Astrocyte (in vitro differentiated cells and primary cell): ENCODE data around the gene NDUFA5. TPM values are rescaled to one million over a fixed set of nuclear protein-coding genes. Genes with fewer than 3 reads are reported as not detected.

ENCODE experiments used
- DNase-seq: peaks from one replicate; pipeline ENCODE4 v3.0.0-alpha.2; 2010; ENCODE audit warnings: low read depth
- FAIRE-seq: peaks from 2 replicates; lab custom pipeline; 2011; peaks lifted over from hg19 to GRCh38; lab: Jason Lieb, UNC
- H2AFZ ChIP-seq: 2 replicates; pipeline ENCODE4 v1.6.0; 2012; ENCODE audit warnings: low read depth, low read length, inconsistent platforms
- H3K27ac ChIP-seq: 2 replicates; pipeline ENCODE4 v1.5.1; 2011; ENCODE audit warnings: low read depth, low read length, inconsistent platforms
- H3K27me3 ChIP-seq: 2 replicates; pipeline ENCODE4 v1.6.0; 2011; ENCODE audit warnings: low read length, inconsistent platforms; ENCODE audit not compliant: insufficient read depth
- H3K36me3 ChIP-seq: 2 replicates; pipeline ENCODE4 v1.5.1; 2011; ENCODE audit warnings: low read length, inconsistent platforms; ENCODE audit not compliant: insufficient read depth
- H3K4me1 ChIP-seq: 2 replicates; pipeline ENCODE4 v1.5.1; 2011; ENCODE audit warnings: low read length, inconsistent platforms; ENCODE audit not compliant: insufficient read depth
- H3K4me2 ChIP-seq: 2 replicates; pipeline ENCODE4 v1.6.0; 2012; ENCODE audit warnings: low read length, inconsistent platforms
- H3K4me3 ChIP-seq: 2 replicates; pipeline ENCODE4 v1.5.1; 2011; ENCODE audit warnings: low read depth, mild to moderate bottlenecking, low read length, inconsistent platforms; ENCODE audit not compliant: insufficient read depth
- H3K79me2 ChIP-seq: 2 replicates; pipeline ENCODE4 v1.6.0; 2012; ENCODE audit warnings: mild to moderate bottlenecking, low read length, inconsistent platforms; ENCODE audit not compliant: insufficient read depth
- H3K9ac ChIP-seq: 2 replicates; pipeline ENCODE4 v1.6.0; 2012; ENCODE audit warnings: mild to moderate bottlenecking, low read length, inconsistent platforms
- H3K9me3 ChIP-seq: 2 replicates; pipeline ENCODE4 v1.5.1; 2012; ENCODE audit warnings: low read depth, mild to moderate bottlenecking, low read length, inconsistent platforms; ENCODE audit not compliant: insufficient read depth
- H4K20me1 ChIP-seq: 2 replicates; pipeline ENCODE4 v1.6.0; 2012; ENCODE audit warnings: low read length, inconsistent platforms; ENCODE audit not compliant: insufficient read depth
- H3K27ac Mint-ChIP-seq: one replicate; pipeline ENCODE4 v1.8.0; 2021; ENCODE audit warnings: mild to moderate bottlenecking, mixed read lengths; ENCODE audit not compliant: unreplicated experiment
- H3K27me3 Mint-ChIP-seq: one replicate; pipeline ENCODE4 v1.8.0; 2021; ENCODE audit warnings: low read depth, mixed read lengths; ENCODE audit not compliant: unreplicated experiment
- H3K36me3 Mint-ChIP-seq: one replicate; pipeline ENCODE4 v1.8.0; 2021; ENCODE audit warnings: low read depth, mixed read lengths; ENCODE audit not compliant: unreplicated experiment
- H3K4me1 Mint-ChIP-seq: one replicate; pipeline ENCODE4 v1.8.0; 2021; ENCODE audit warnings: low read depth, mixed read lengths; ENCODE audit not compliant: unreplicated experiment
- H3K4me3 Mint-ChIP-seq: one replicate; pipeline ENCODE4 v1.8.0; 2021; ENCODE audit warnings: mild to moderate bottlenecking, moderate library complexity, mixed read lengths; ENCODE audit not compliant: unreplicated experiment
- H3K9me3 Mint-ChIP-seq: one replicate; pipeline ENCODE4 v1.8.0; 2021; ENCODE audit warnings: mild to moderate bottlenecking, mixed read lengths; ENCODE audit not compliant: unreplicated experiment
- EZH2 ChIP-seq: IDR thresholded peaks from 2 replicates; pipeline ENCODE4 v1.6.1; 2012; ENCODE audit warnings: mild to moderate bottlenecking, low read length, inconsistent platforms; ENCODE audit not compliant: insufficient read depth
- total RNA-seq: library from RNA; stranded (reverse); gene quantifications from 2 replicates; pipeline ENCODE4 v1.2.1, GENCODE V29; 2021
- TF ChIP-seq, protein P1 (sequence below): IDR thresholded peaks from 2 replicates; pipeline ENCODE4 v1.5.1; 2011; ENCODE audit warnings: low read depth, mild to moderate bottlenecking, inconsistent platforms, low read length, moderate library complexity; ENCODE audit not compliant: insufficient read depth

Gene NDUFA5
- total RNA-seq, 1 donor from 2014 or later: 48.9 TPM

DNA sequence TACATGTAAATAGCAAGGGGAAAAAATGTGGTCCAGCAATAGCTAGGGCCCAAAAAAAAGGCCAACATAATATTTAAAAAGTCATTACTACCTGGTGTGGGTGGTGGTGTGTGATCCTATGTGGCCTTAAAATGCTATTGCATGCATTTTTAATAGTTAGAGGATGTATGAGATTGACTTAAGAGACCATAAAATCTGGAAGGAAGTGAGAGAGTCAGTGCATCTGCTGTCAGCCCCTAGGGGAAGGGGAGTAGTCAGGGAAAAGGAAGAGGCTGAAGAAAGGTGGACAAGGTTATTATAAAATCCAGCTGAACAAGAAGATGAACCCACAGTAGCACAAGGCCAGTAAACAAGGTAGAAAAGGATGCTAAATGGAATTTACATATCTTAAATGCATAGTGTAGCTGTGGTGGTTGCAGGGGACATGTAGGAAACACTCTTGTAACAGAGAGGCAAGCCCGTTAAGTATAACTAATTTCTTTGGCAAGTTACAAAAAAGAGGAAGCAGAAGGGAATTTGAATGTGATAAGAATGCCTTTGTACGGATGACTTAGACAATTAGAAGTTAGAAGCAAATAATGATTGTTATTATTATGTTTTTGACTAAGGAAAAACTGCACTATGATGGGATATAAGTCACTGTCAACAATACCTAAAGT is 11.9 kb upstream of the NDUFA5 start:
- Mint-ChIP-seq H3K9me3 (no peaks in the 10 kb centered on the region), H3K4me3 (no peak overlapping the region), H3K27me3 (no peaks in the 10 kb centered on the region), H3K36me3 (no peaks in the 10 kb centered on the region), H3K4me1 (no peaks in the 10 kb centered on the region), H3K27ac (no peak overlapping the region)
- Histone ChIP-seq H3K36me3 (no peaks in the 10 kb centered on the region), H3K27ac (no peak overlapping the region), H3K4me2 (no peak overlapping the region), H3K79me2 (no peaks in the 10 kb centered on the region), H3K4me1 (no peaks in the 10 kb centered on the region), H3K9me3 (no peaks in the 10 kb centered on the region), H4K20me1 (no peaks in the 10 kb centered on the region), H3K9ac (no peak overlapping the region), H3K4me3 (no peak overlapping the region), H2AFZ (no peak overlapping the region), H3K27me3 (no peaks in the 10 kb centered on the region)
- TF ChIP-seq, protein P1, sequence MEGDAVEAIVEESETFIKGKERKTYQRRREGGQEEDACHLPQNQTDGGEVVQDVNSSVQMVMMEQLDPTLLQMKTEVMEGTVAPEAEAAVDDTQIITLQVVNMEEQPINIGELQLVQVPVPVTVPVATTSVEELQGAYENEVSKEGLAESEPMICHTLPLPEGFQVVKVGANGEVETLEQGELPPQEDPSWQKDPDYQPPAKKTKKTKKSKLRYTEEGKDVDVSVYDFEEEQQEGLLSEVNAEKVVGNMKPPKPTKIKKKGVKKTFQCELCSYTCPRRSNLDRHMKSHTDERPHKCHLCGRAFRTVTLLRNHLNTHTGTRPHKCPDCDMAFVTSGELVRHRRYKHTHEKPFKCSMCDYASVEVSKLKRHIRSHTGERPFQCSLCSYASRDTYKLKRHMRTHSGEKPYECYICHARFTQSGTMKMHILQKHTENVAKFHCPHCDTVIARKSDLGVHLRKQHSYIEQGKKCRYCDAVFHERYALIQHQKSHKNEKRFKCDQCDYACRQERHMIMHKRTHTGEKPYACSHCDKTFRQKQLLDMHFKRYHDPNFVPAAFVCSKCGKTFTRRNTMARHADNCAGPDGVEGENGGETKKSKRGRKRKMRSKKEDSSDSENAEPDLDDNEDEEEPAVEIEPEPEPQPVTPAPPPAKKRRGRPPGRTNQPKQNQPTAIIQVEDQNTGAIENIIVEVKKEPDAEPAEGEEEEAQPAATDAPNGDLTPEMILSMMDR: no peak
- TF ChIP-seq EZH2: no peak
- DNase-seq: no peak
- no peak for FAIRE-seq

DNA sequence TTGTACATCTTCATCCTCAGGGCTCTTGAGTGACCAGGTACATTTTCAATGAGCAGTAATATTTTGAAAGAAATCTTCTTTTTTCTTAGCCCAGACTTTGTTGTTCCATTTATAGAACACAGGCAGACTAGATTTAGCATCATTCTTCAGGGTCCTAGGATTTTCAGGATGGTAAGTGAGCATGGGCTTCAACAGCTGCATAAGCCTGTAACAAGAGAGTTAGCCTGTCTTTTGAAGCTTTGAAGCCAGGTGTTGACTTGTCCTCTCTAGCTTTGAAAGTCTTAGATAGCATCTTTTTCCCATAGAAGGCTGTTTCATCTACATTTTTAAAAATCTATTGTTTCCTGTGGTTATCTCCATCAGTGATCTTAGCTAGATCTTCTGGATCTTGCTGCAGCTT is 4.5 kb upstream of the NDUFA5 start:
- no peak overlapping the region for H3K27ac ChIP-seq
- H3K36me3 ChIP-seq: no peaks in the 10 kb centered on the region
- Mint-ChIP-seq H3K27me3 (no peaks in the 10 kb centered on the region), H3K4me1 (no peaks in the 10 kb centered on the region), H3K36me3 (no peaks in the 10 kb centered on the region), H3K9me3 (no peaks in the 10 kb centered on the region), H3K27ac (no peak overlapping the region), H3K4me3 (no peak overlapping the region)
- no peak overlapping the region for H3K4me2 ChIP-seq
- peaks cover 4% of the 10 kb centered on the region for H3K79me2 ChIP-seq
- H3K9me3 ChIP-seq: no peaks in the 10 kb centered on the region
- H3K9ac ChIP-seq: no peak overlapping the region
- H3K4me3 ChIP-seq: no peak overlapping the region
- H3K4me1 ChIP-seq: no peaks in the 10 kb centered on the region
- no peak for TF ChIP-seq EZH2
- no peak overlapping the region for H2AFZ ChIP-seq
- no peaks in the 10 kb centered on the region for H3K27me3 ChIP-seq
- DNase-seq (no peak), FAIRE-seq (no peak)
- H4K20me1 ChIP-seq: no peaks in the 10 kb centered on the region

DNA sequence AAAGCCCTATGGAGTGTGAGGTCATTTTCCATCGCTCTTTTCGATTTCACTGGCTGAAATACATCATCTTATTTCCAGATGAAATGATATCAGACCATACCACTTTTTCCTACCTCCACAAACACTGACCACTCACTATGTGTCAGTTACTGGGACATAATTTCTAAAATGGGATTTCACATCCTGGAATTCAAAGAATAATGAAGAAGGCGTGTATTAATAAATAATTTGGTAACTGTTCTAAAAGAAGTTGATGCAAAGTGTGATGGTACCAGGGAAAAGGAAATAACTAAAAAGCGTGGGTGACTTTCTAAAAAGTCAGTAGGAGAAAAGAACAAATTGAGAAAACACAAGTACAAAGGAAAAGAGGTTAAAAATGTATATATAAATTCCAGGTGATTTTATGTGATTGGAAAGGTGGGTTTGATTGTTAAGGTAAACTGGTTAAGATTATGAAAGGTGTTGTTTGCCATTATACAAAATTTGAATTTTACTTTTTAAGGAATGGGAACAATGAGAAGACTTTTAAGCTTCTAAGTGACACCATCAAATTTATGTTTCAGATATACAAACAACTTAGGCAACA is 764 bp upstream of the NDUFA5 start:
- Histone ChIP-seq H3K27ac (peak overlapping the region; percentile 65), H3K4me1 (no peaks in the 10 kb centered on the region), H3K9me3 (no peaks in the 10 kb centered on the region), H3K4me3 (peak overlapping the region; percentile 98), H3K9ac (peak overlapping the region; percentile 94), H3K36me3 (no peaks in the 10 kb centered on the region), H3K79me2 (peaks cover 29% of the 10 kb centered on the region), H3K4me2 (peak overlapping the region; percentile 85), H4K20me1 (no peaks in the 10 kb centered on the region), H2AFZ (peak overlapping the region; percentile 90), H3K27me3 (no peaks in the 10 kb centered on the region)
- H3K27me3 Mint-ChIP-seq: no peaks in the 10 kb centered on the region
- no peak for TF ChIP-seq EZH2
- TF ChIP-seq, protein P1: no peak
- DNase-seq (no peak), FAIRE-seq (no peak)
- H3K27ac Mint-ChIP-seq: no peak overlapping the region
- H3K36me3 Mint-ChIP-seq: no peaks in the 10 kb centered on the region
- H3K9me3 Mint-ChIP-seq: no peaks in the 10 kb centered on the region
- no peaks in the 10 kb centered on the region for H3K4me1 Mint-ChIP-seq
- H3K4me3 Mint-ChIP-seq: no peak overlapping the region
